ENCODE results near the gene ZNF280A.
"Not testable (repeated sequence)": the region's sequence is repeated elsewhere in the genome, so short reads cannot be mapped to it uniquely, and the experiment has no call there.

The ZNF280A gene

DNA sequence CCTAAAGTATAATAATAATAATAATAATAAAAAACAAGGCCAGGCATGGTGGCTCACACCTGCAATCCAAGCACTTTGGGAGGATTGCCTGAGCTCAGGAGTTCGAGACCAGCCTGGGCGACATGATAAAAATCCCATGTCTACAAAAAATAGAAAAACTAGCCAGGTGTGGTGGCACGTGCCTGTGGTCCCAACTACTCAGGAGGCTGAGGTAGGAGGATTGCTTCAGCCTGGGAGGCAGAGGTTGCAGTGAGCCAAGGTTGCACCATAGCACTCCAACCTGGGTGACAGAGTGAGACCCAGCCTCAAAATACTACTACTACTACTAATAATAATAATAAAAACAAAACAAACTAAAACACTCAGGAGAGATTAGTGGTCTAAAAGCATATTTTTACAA, 15.6 kb upstream of the ZNF280A start:
- Histone ChIP-seq H3K27me3 (ENCODE audit: control insufficient read depth, insufficient read depth, low read length) (no peaks in the 10 kb centered on the region), H3K27ac (ENCODE audit: low read depth, low read length) (no peak overlapping the region), H3K4me1 (ENCODE audit: control insufficient read depth, insufficient read depth, low read length) (no peaks in the 10 kb centered on the region), H3K4me3 (ENCODE audit: low read length) (no peak overlapping the region), H3K9ac (ENCODE audit: low read length) (no peak overlapping the region), H3K36me3 (ENCODE audit: control insufficient read depth, insufficient read depth, low read length) (no peaks in the 10 kb centered on the region)

DNA sequence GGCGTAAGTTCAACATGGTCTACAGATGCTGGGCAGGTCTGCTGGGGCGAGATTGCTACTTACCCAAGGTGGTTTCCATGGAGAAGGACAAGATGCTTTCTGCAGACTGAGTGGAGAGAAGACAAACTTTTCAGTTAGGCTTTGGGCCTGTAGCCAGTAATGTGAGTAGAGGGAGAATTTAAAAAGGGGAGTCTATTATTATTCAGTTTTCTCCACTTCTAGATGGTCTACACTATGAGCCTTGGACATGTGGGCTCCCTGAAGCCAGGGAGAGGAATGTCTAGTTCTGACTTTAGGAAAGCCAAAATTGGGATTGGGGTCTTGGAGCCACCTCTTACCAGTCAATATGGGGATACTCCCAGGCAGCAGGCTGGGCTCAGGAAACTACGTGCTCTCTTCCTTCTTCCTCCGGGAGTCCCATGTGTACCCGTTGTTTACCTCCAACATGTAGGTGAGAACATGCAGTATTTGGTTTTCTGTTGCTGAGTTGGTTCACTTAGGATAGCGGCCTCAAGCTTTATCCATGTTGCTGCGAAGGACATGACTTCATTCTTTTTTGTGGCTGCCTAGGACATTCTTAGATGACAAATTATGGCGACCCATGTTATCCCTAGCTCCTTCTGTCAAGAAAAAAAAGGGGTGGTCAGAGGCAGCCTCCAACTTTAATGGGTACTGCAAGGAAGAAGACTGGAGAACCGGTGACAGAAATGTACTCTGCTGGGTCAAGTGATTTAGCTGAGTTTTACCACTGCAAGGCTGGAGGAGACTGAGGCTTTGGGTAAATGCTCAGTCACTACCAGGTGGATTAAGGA, 14.7 kb upstream of the ZNF280A start:
- Histone ChIP-seq H3K36me3 (ENCODE audit: control insufficient read depth, insufficient read depth, low read length) (no peaks in the 10 kb centered on the region), H3K27me3 (ENCODE audit: control insufficient read depth, insufficient read depth, low read length) (no peaks in the 10 kb centered on the region), H3K9ac (ENCODE audit: low read length) (no peak overlapping the region), H3K4me1 (ENCODE audit: control insufficient read depth, insufficient read depth, low read length) (no peaks in the 10 kb centered on the region), H3K4me3 (ENCODE audit: low read length) (no peak overlapping the region), H3K27ac (ENCODE audit: low read depth, low read length) (no peak overlapping the region)

- Histone ChIP-seq H3K4me1 (ENCODE audit: control insufficient read depth, insufficient read depth, low read length) (no peaks in the 10 kb centered on the region), H3K9ac (ENCODE audit: low read length) (no peak overlapping the region), H3K27ac (ENCODE audit: low read depth, low read length) (no peak overlapping the region), H3K4me3 (ENCODE audit: low read length) (no peak overlapping the region), H3K27me3 (ENCODE audit: control insufficient read depth, insufficient read depth, low read length) (no peaks in the 10 kb centered on the region), H3K36me3 (ENCODE audit: control insufficient read depth, insufficient read depth, low read length) (no peaks in the 10 kb centered on the region)
Measured at GRCh38 chr22:22533863-22534262, 13.8 kb upstream of the ZNF280A start.

GRCh38 chr22:22533417-22533816, 13.3 kb upstream of the ZNF280A start:
- Histone ChIP-seq H3K4me1 (ENCODE audit: control insufficient read depth, insufficient read depth, low read length) (no peaks in the 10 kb centered on the region), H3K27ac (ENCODE audit: low read depth, low read length) (no peak overlapping the region), H3K9ac (ENCODE audit: low read length) (no peak overlapping the region), H3K36me3 (ENCODE audit: control insufficient read depth, insufficient read depth, low read length) (no peaks in the 10 kb centered on the region), H3K27me3 (ENCODE audit: control insufficient read depth, insufficient read depth, low read length) (no peaks in the 10 kb centered on the region), H3K4me3 (ENCODE audit: low read length) (no peak overlapping the region)

DNA sequence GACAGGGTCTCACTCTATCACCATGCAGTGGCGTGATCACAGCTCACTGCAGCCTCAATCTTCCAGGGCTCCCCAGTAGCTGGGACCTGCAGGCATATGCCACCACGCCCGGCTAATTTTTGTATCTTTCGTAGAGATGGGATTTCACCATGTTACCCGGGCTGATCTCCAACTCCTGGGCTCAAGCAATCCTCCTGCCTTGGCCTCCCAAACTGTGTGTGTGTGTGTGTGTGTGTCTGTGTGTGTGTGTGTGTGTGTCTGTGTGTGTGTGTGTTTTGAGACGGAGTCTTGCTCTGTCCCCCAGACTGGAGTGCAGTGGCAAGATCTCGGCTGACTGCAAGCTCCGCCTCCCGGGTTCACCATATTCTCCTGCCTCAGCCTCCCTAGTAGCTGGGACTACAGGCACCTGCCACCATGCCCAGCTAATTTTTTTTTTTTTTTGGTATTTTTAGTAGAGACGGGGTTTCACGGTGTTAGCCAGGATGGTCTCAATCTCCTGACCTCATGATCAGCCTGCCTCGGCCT, 12.5 kb upstream of the ZNF280A start:
- not testable (repeated sequence) for H3K27me3 ChIP-seq (ENCODE audit: control insufficient read depth, insufficient read depth, low read length); H3K36me3 ChIP-seq (ENCODE audit: control insufficient read depth, insufficient read depth, low read length); H3K27ac ChIP-seq (ENCODE audit: low read depth, low read length); H3K9ac ChIP-seq (ENCODE audit: low read length); H3K4me3 ChIP-seq (ENCODE audit: low read length); H3K4me1 ChIP-seq (ENCODE audit: control insufficient read depth, insufficient read depth, low read length)

GRCh38 chr22:22531770-22532546, 11.9 kb upstream of the ZNF280A start:
- Histone ChIP-seq H3K4me1 (ENCODE audit: control insufficient read depth, insufficient read depth, low read length) (no peaks in the 10 kb centered on the region), H3K9ac (ENCODE audit: low read length) (no peak overlapping the region), H3K27ac (ENCODE audit: low read depth, low read length) (no peak overlapping the region), H3K36me3 (ENCODE audit: control insufficient read depth, insufficient read depth, low read length) (no peaks in the 10 kb centered on the region), H3K27me3 (ENCODE audit: control insufficient read depth, insufficient read depth, low read length) (no peaks in the 10 kb centered on the region), H3K4me3 (ENCODE audit: low read length) (no peak overlapping the region)

DNA sequence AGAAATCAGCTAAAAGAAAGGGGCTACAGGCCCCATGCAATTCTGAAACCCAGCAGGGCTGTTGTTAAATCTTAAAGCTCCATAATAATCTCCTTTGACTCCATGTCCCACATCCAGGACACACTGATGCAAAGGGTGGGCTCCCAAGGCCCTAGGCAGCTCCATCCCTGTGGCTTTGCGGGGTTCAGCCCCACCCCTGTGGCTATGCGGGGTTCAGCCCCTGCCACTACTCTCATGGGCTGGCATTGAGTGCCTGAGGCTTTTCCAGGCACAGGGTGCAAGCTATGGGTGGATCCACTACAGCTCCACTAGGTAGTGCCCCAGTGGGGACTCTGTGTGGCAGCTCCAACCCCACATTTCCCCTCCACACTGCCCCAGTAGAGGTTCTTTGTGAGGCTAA, 8.7 kb upstream of the ZNF280A start:
- H3K4me1 ChIP-seq (ENCODE audit: control insufficient read depth, insufficient read depth, low read length), result no peaks in the 10 kb centered on the region

DNA sequence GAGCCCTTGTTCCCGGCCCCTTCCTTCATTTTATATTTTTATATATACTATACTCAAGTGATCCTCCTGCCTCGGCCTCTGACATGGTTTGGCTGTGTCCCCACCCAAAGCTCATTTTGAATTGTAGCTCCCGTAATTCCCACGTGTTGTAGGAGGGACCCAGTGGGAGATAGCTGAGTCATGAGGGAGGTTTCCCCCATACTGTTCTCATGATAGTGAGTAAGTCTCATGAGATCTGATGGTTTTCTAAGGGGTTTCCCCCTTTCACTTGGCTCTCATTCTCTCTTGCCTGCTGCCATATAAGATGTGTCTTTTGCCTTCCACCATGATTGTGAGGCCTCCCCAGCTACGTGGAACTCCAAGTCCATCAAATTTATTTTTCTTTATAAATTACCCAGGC, 7.2 kb upstream of the ZNF280A start:
- Histone ChIP-seq H3K9ac (ENCODE audit: low read length) (no peak overlapping the region), H3K4me3 (ENCODE audit: low read length) (no peak overlapping the region), H3K4me1 (ENCODE audit: control insufficient read depth, insufficient read depth, low read length) (no peaks in the 10 kb centered on the region), H3K27ac (ENCODE audit: low read depth, low read length) (no peak overlapping the region), H3K27me3 (ENCODE audit: control insufficient read depth, insufficient read depth, low read length) (no peaks in the 10 kb centered on the region), H3K36me3 (ENCODE audit: control insufficient read depth, insufficient read depth, low read length) (no peaks in the 10 kb centered on the region)

More for the DNA sequence above, 8.7 kb upstream of the ZNF280A start:
- Histone ChIP-seq H3K4me3 (ENCODE audit: low read length) (no peak overlapping the region), H3K27ac (ENCODE audit: low read depth, low read length) (no peak overlapping the region), H3K27me3 (ENCODE audit: control insufficient read depth, insufficient read depth, low read length) (no peaks in the 10 kb centered on the region), H3K9ac (ENCODE audit: low read length) (no peak overlapping the region), H3K36me3 (ENCODE audit: control insufficient read depth, insufficient read depth, low read length) (no peaks in the 10 kb centered on the region)

- no peaks in the 10 kb centered on the region for H3K4me1 ChIP-seq (ENCODE audit: control insufficient read depth, insufficient read depth, low read length)
- H3K36me3 ChIP-seq (ENCODE audit: control insufficient read depth, insufficient read depth, low read length), result no peaks in the 10 kb centered on the region
Measured at GRCh38 chr22:22526125-22526912, 6.2 kb upstream of the ZNF280A start.

GRCh38 chr22:22523494-22523893, 3.4 kb upstream of the ZNF280A start:
- H3K4me1 ChIP-seq (ENCODE audit: control insufficient read depth, insufficient read depth, low read length), result no peaks in the 10 kb centered on the region
- no peak overlapping the region for H3K9ac ChIP-seq (ENCODE audit: low read length)
- H3K4me3 ChIP-seq (ENCODE audit: low read length), result no peak overlapping the region

More at GRCh38 chr22:22526125-22526912, 6.2 kb upstream of the ZNF280A start:
- no peak overlapping the region for H3K4me3 ChIP-seq (ENCODE audit: low read length)
- no peak overlapping the region for H3K9ac ChIP-seq (ENCODE audit: low read length)
- no peaks in the 10 kb centered on the region for H3K27me3 ChIP-seq (ENCODE audit: control insufficient read depth, insufficient read depth, low read length)
- no peak overlapping the region for H3K27ac ChIP-seq (ENCODE audit: low read depth, low read length)

GRCh38 chr22:22521631-22522030, 1.6 kb upstream of the ZNF280A start:
- H3K27me3 ChIP-seq (ENCODE audit: control insufficient read depth, insufficient read depth, low read length), result no peaks in the 10 kb centered on the region
- no peak overlapping the region for H3K27ac ChIP-seq (ENCODE audit: low read depth, low read length)

More at GRCh38 chr22:22523494-22523893, 3.4 kb upstream of the ZNF280A start:
- no peaks in the 10 kb centered on the region for H3K27me3 ChIP-seq (ENCODE audit: control insufficient read depth, insufficient read depth, low read length)
- H3K36me3 ChIP-seq (ENCODE audit: control insufficient read depth, insufficient read depth, low read length), result no peaks in the 10 kb centered on the region
- no peak overlapping the region for H3K27ac ChIP-seq (ENCODE audit: low read depth, low read length)

More at GRCh38 chr22:22521631-22522030, 1.6 kb upstream of the ZNF280A start:
- Histone ChIP-seq H3K36me3 (ENCODE audit: control insufficient read depth, insufficient read depth, low read length) (no peaks in the 10 kb centered on the region), H3K9ac (ENCODE audit: low read length) (no peak overlapping the region), H3K4me1 (ENCODE audit: control insufficient read depth, insufficient read depth, low read length) (no peaks in the 10 kb centered on the region), H3K4me3 (ENCODE audit: low read length) (no peak overlapping the region)

Measured in rectal smooth muscle tissue (tissue), 1 donor.